HG03108 (cell line): Measurements from ENCODE around the gene TTLL11.

Experiments used
- ATAC-seq: cut with Tn5 transposase; IDR thresholded peaks from one replicate; pipeline ENCODE4 v1.9.1; 2021; ENCODE audit warnings: moderate library complexity; ENCODE audit not compliant: unreplicated experiment

TTLL11 gene

GRCh38 chr9:121946465-121946864 is 146.6 kb downstream of the TTLL11 start:
- ATAC-seq, result no peak

- ATAC-seq, result no peak
Measured at GRCh38 chr9:121945849-121946248, 147.3 kb downstream of the TTLL11 start.

- ATAC-seq, result no peak
Measured at GRCh38 chr9:121945281-121945680, 147.8 kb downstream of the TTLL11 start.

- ATAC-seq, result no peak
Measured at GRCh38 chr9:121944711-121945191, 148.4 kb downstream of the TTLL11 start.

- no peak for ATAC-seq
Measured at GRCh38 chr9:121943463-121943862, 149.6 kb downstream of the TTLL11 start.

- no peak for ATAC-seq
Measured at GRCh38 chr9:121942866-121943382, 150.2 kb downstream of the TTLL11 start.

- ATAC-seq, result no peak
Measured at GRCh38 chr9:121942313-121942712, 150.8 kb downstream of the TTLL11 start.

GRCh38 chr9:121939643-121940042 is 153.5 kb downstream of the TTLL11 start:
- no peak for ATAC-seq

GRCh38 chr9:121938621-121939020 is 154.5 kb downstream of the TTLL11 start:
- no peak for ATAC-seq

GRCh38 chr9:121937240-121937639 is 155.9 kb downstream of the TTLL11 start:
- ATAC-seq, result no peak

GRCh38 chr9:121935739-121936138 is 157.4 kb downstream of the TTLL11 start:
- no peak for ATAC-seq

GRCh38 chr9:121930956-121931355 is 162.2 kb downstream of the TTLL11 start:
- no peak for ATAC-seq

GRCh38 chr9:121929893-121930875 is 162.9 kb downstream of the TTLL11 start:
- ATAC-seq, result no peak

- no peak for ATAC-seq
Measured at GRCh38 chr9:121927636-121928035, 165.5 kb downstream of the TTLL11 start.

GRCh38 chr9:121927081-121927480 is 166.0 kb downstream of the TTLL11 start:
- ATAC-seq, result no peak

GRCh38 chr9:121926351-121926801 is 166.7 kb downstream of the TTLL11 start:
- no peak for ATAC-seq

- ATAC-seq, result no peak
Measured at GRCh38 chr9:121925935-121926334, 167.2 kb downstream of the TTLL11 start.

GRCh38 chr9:121924700-121925099 is 168.4 kb downstream of the TTLL11 start:
- ATAC-seq, result no peak

- no peak for ATAC-seq
Measured at GRCh38 chr9:121921444-121921843, 171.7 kb downstream of the TTLL11 start.

- ATAC-seq, result no peak
Measured at GRCh38 chr9:121917375-121918335, 175.5 kb downstream of the TTLL11 start.

- no peak for ATAC-seq
Measured at GRCh38 chr9:121915304-121915625, 177.8 kb downstream of the TTLL11 start.
